CD14-positive monocyte (primary cell): ENCODE results near the gene ADK. TPM values are rescaled to one million over a fixed set of nuclear protein-coding genes. Genes with fewer than 3 reads are reported as not detected.
A peak's percentile ranks its signal among the peaks of the same experiment; 100 is the strongest.

Experiments used
- DNase-seq, 3 donors: peaks; one replicate each; pipeline ENCODE4 v3.0.0-alpha.2; 2011 to 2022
- H2AFZ ChIP-seq: 2 replicates; pipeline ENCODE4 v1.6.0; 2012; ENCODE audit warnings: mild to moderate bottlenecking, low read depth, low read length, inconsistent platforms; ENCODE audit not compliant: insufficient read depth, poor library complexity, severe bottlenecking
- H3K27ac ChIP-seq, 2 donors: 1 replicate in 1 of 2; 2 replicates in 1 of 2; pipeline ENCODE4 v1.5.1; 2012 to 2013; ENCODE audit warnings: low read length in 2 of 2, control low read depth in 1 of 2, inconsistent platforms in 1 of 2, low read depth in 1 of 2, mild to moderate bottlenecking in 1 of 2
- H3K27me3 ChIP-seq, 2 donors: one replicate each; pipeline versions ENCODE4 v1.6.0 to v1.6.1; 2011 to 2013; ENCODE audit warnings: low read length in 2 of 2; ENCODE audit not compliant: control insufficient read depth in 2 of 2, insufficient read depth in 2 of 2
- H3K36me3 ChIP-seq, 2 donors: replicated peaks in 1 of 2; 1 replicate in 1 of 2; 2 replicates in 1 of 2; pipeline versions ENCODE4 v1.5.1 to v1.6.1; 2012 to 2013; ENCODE audit warnings: low read length in 2 of 2, control low read depth in 1 of 2, inconsistent platforms in 1 of 2, mild to moderate bottlenecking in 1 of 2; ENCODE audit not compliant: insufficient read depth in 2 of 2, control insufficient read depth in 1 of 2
- H3K4me1 ChIP-seq, 2 donors: 1 replicate in 1 of 2; 2 replicates in 1 of 2; pipeline versions ENCODE4 v1.5.1 to v1.6.1; 2012 to 2013; ENCODE audit warnings: low read length in 2 of 2, control low read depth in 1 of 2, inconsistent platforms in 1 of 2, mild to moderate bottlenecking in 1 of 2, moderate library complexity in 1 of 2; ENCODE audit not compliant: insufficient read depth in 2 of 2, control insufficient read depth in 1 of 2
- H3K4me2 ChIP-seq: replicated peaks from 2 replicates; pipeline ENCODE3; 2012; ENCODE audit warnings: low read length, moderate library complexity, mild to moderate bottlenecking; ENCODE audit not compliant: poor library complexity, severe bottlenecking; ENCODE audit errors: extremely low read depth
- H3K4me3 ChIP-seq, 3 experiments: fragments of 200-600 bp in 1 of 3; sonication (generic) in 1 of 3; replicated peaks in 1 of 3; 1 replicate in 2 of 3; 2 replicates in 1 of 3; pipeline ENCODE4 v1.5.1; 2011 to 2013; ENCODE audit warnings: low read length in 3 of 3, mild to moderate bottlenecking in 3 of 3, control low read depth in 2 of 3, low read depth in 2 of 3, inconsistent platforms in 1 of 3, moderate library complexity in 1 of 3
- H3K79me2 ChIP-seq: 2 replicates; pipeline ENCODE4 v1.6.0; 2012; ENCODE audit warnings: mild to moderate bottlenecking, control low read depth, inconsistent platforms, low read length, moderate library complexity; ENCODE audit not compliant: insufficient read depth
- H3K9ac ChIP-seq: 2 replicates; pipeline ENCODE4 v1.6.0; 2017; ENCODE audit warnings: low read length, mild to moderate bottlenecking; ENCODE audit not compliant: insufficient read depth, poor library complexity, severe bottlenecking
- H3K9me3 ChIP-seq, 2 donors: replicated peaks in 1 of 2; 1 replicate in 1 of 2; 2 replicates in 1 of 2; pipeline versions ENCODE4 v1.5.1 to v1.6.1; 2012 to 2013; ENCODE audit warnings: low read length in 2 of 2, control low read depth in 1 of 2; ENCODE audit not compliant: control insufficient read depth in 1 of 2, insufficient read depth in 1 of 2
- H4K20me1 ChIP-seq: 2 replicates; pipeline ENCODE4 v1.6.0; 2012; ENCODE audit warnings: mild to moderate bottlenecking, low read length, control low read depth, moderate library complexity; ENCODE audit not compliant: insufficient read depth
- H3K27ac Mint-ChIP-seq, 7 donors: one replicate each; pipeline ENCODE4 v1.8.0; 2020; ENCODE audit warnings: mild to moderate bottlenecking in 7 of 7, mixed read lengths in 7 of 7, moderate library complexity in 6 of 7, inconsistent platforms in 2 of 7
- H3K27me3 Mint-ChIP-seq, 3 donors: one replicate each; pipeline ENCODE4 v1.8.0; 2021 to 2022; ENCODE audit warnings: low read depth in 3 of 3, mild to moderate bottlenecking in 3 of 3, mixed read lengths in 3 of 3, moderate library complexity in 3 of 3, inconsistent platforms in 1 of 3
- H3K36me3 Mint-ChIP-seq, 2 donors: one replicate each; pipeline ENCODE4 v1.8.0; 2020; ENCODE audit warnings: mixed read lengths in 2 of 2, inconsistent platforms in 1 of 2, mild to moderate bottlenecking in 1 of 2
- H3K4me1 Mint-ChIP-seq: one replicate; pipeline ENCODE4 v1.8.0; 2020; ENCODE audit warnings: mild to moderate bottlenecking, mixed read lengths
- H3K4me3 Mint-ChIP-seq, 2 donors: one replicate each; pipeline ENCODE4 v1.8.0; 2020; ENCODE audit warnings: mild to moderate bottlenecking in 2 of 2, mixed read lengths in 2 of 2, moderate library complexity in 1 of 2
- H3K9me3 Mint-ChIP-seq, 7 donors: one replicate each; pipeline ENCODE4 v1.8.0; 2020 to 2022; ENCODE audit warnings: mixed read lengths in 7 of 7, mild to moderate bottlenecking in 6 of 7, moderate library complexity in 6 of 7, inconsistent platforms in 2 of 7
- WGBS: methylation state at CpG from one replicate; pipeline ENCODE4 v1.1.5; 2013; ENCODE audit warnings: missing lambda C conversion rate; ENCODE audit not compliant: insufficient coverage; 5-methylcytosine and 5-hydroxymethylcytosine counted together
- intact Hi-C, 2 donors: fragments of 100-400 bp; cut with micrococcal nuclease; formaldehyde crosslinking; loops; one replicate each; pipeline versions ENCODE4 v1.15.0 to v1.15.1; 2023
- polyA plus RNA-seq, 3 donors: library from polyadenylated mRNA; depleted of rRNA in 1 of 3; unstranded in 2 of 3; stranded (reverse) in 1 of 3; fragments of 300-500 nt in 2 of 3; fragments of >200 nt in 1 of 3; fragmentation: Illumina TruSeq in 2 of 3; gene quantifications; 1 replicate in 2 of 3; 2 replicates in 1 of 3; pipeline ENCODE4 v1.2.3, GENCODE V29; 2012 to 2021
- TF ChIP-seq, protein P1 (sequence below): fragments of 200-600 bp; IDR thresholded peaks from one replicate; pipeline ENCODE4 v1.8.0; 2022; ENCODE audit warnings: antibody characterized with exemption, mild to moderate bottlenecking

The ADK gene
- polyA plus RNA-seq, 3 donors = 6.4 to 38.2 (median 35.7) TPM

DNA sequence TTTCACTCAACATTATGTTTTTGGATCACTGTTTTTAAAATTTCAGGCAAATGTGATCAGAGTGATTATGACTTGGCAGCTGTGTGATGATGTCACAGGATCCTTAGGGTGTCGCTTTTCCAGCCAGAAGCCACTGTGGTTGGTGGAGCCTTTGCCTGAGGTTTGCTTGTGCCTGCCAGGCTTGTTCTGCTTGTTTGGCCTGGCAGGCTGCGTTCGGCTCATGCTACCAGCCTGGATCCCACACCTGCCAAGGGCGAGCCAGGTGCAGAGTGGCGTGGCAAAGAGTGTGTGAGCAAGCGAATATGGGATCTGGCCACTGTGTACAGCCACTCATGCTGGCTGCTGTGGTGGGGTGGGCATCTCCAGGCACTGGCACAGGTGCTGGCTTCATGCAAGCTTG is 55.7 kb downstream of the ADK start:
- H3K4me2 ChIP-seq = no peak overlapping the region
- H2AFZ ChIP-seq = no peak overlapping the region
- WGBS = 93% methylated on average over 6 of the region's 6 CpGs
- no peak overlapping the region for H3K4me3 ChIP-seq
- H3K79me2 ChIP-seq = no peaks in the 10 kb centered on the region
- H3K27me3 Mint-ChIP-seq = peaks cover 0 to 1% (median 0%) of the 10 kb centered on the region in 3 donors
- no peak overlapping the region for H3K27ac Mint-ChIP-seq
- H3K9ac ChIP-seq = no peak overlapping the region
- peaks cover 11 to 16% of the 10 kb centered on the region in 2 donors for H3K36me3 ChIP-seq
- peaks cover 0 to 1% (median 0%) of the 10 kb centered on the region in 7 donors for H3K9me3 Mint-ChIP-seq
- H3K27me3 ChIP-seq = no peaks in the 10 kb centered on the region
- H3K9me3 ChIP-seq = no peaks in the 10 kb centered on the region
- intact Hi-C loops = no loop called here
- TF ChIP-seq, protein P1, sequence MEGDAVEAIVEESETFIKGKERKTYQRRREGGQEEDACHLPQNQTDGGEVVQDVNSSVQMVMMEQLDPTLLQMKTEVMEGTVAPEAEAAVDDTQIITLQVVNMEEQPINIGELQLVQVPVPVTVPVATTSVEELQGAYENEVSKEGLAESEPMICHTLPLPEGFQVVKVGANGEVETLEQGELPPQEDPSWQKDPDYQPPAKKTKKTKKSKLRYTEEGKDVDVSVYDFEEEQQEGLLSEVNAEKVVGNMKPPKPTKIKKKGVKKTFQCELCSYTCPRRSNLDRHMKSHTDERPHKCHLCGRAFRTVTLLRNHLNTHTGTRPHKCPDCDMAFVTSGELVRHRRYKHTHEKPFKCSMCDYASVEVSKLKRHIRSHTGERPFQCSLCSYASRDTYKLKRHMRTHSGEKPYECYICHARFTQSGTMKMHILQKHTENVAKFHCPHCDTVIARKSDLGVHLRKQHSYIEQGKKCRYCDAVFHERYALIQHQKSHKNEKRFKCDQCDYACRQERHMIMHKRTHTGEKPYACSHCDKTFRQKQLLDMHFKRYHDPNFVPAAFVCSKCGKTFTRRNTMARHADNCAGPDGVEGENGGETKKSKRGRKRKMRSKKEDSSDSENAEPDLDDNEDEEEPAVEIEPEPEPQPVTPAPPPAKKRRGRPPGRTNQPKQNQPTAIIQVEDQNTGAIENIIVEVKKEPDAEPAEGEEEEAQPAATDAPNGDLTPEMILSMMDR = no peak
- H3K4me3 Mint-ChIP-seq = no peak overlapping the region
- no peaks in the 10 kb centered on the region for H3K4me1 Mint-ChIP-seq
- H4K20me1 ChIP-seq = no peaks in the 10 kb centered on the region
- peaks cover 15 to 23% of the 10 kb centered on the region in 2 donors for H3K36me3 Mint-ChIP-seq
- no peak overlapping the region for H3K27ac ChIP-seq
- no peaks in the 10 kb centered on the region for H3K4me1 ChIP-seq
- DNase-seq = no peak

DNA sequence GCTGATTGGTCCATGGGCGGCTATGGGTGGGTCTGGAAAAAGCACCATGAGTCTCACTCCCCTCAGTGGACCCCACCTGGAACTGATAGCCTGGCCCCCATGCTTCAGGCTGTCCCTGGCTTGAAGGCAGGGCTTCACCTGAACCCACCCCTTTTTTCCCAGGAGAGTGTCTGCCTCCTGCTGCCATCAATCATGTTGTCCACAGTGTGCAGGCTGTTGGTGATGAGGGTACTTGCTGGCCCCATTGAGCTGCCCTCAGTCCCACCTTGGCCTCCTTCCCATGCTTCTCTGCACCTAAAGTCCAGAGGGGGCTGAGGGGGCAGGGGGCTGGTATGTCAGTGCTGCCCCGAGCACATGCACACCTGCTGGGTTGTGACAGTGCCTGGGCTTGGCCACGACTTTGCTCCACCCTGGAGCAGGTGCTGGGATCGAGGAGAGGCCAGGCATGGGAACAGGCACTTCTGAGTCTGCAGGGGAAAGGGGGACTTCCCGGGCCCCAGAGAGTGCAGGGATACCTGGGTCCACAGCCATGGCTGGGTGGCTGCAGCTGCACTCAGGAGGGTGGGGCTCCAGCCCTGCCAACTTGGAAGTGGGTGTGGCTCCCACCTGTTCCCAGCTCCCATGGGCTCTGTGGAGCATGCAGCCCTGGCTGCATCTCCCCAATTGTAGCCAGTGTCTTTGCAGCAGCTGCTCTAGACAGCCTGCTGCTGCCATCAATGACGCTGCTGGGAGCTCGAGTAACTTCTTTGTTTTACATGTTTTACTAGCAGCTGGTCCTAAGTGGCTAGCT is 56.9 kb downstream of the ADK start:
- no peak overlapping the region for H3K4me3 Mint-ChIP-seq
- DNase-seq = no peak
- H3K27ac Mint-ChIP-seq = peak overlapping the region in 3 of 7 donors; percentile 24 to 74 (median 50)
- intact Hi-C loops = no loop called here
- H3K9ac ChIP-seq = no peak overlapping the region
- TF ChIP-seq, protein P1 = no peak
- no peaks in the 10 kb centered on the region for H3K9me3 ChIP-seq
- H3K27me3 ChIP-seq = no peaks in the 10 kb centered on the region
- H3K4me1 ChIP-seq = no peaks in the 10 kb centered on the region
- peaks cover 14 to 18% of the 10 kb centered on the region in 2 donors for H3K36me3 Mint-ChIP-seq
- peaks cover 0 to 1% (median 0%) of the 10 kb centered on the region in 3 donors for H3K27me3 Mint-ChIP-seq
- peaks cover 6% of the 10 kb centered on the region for H3K79me2 ChIP-seq
- H3K27ac ChIP-seq = no peak overlapping the region
- H3K4me3 ChIP-seq = no peak overlapping the region
- H2AFZ ChIP-seq = no peak overlapping the region
- H3K4me2 ChIP-seq = no peak overlapping the region
- WGBS = 98% methylated on average over 4 of the region's 7 CpGs
- H4K20me1 ChIP-seq = peaks cover under 1% of the 10 kb centered on the region
- peaks cover 7% of the 10 kb centered on the region in 2 donors for H3K36me3 ChIP-seq
- H3K4me1 Mint-ChIP-seq = no peaks in the 10 kb centered on the region
- peaks cover 0 to 1% (median 0%) of the 10 kb centered on the region in 7 donors for H3K9me3 Mint-ChIP-seq
